Fibroblast of peridontal ligament (primary cell): ENCODE data around the gene FNDC3A.

Experiments used
- DNase-seq: peaks from one replicate; pipeline ENCODE4 v3.0.0-alpha.2; 2010; ENCODE audit errors: extremely low read depth

The FNDC3A gene

GRCh38 chr13:49253310-49253709 is 277.6 kb downstream of the FNDC3A start:
- DNase-seq: no peak

DNA sequence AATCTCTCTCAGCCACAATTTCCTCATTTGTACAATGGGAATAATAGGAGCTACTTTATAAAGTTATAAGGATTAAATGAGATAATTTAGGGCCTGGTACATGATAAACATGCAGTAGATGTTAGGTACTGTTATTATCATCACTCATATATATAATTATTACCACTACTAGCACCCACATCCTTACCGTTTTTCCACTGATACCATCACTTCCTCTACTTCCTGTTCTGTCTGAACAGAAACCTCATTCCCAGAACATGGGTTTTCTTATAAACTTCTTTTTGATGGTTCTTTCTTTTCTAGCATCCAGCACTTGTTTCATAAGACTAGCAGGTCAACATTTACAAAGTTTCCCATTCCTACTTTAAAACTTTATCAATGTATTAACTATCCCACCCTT is 278.3 kb downstream of the FNDC3A start:
- DNase-seq: no peak

- peak; percentile 98 for DNase-seq
These were observed 281.1 kb downstream of the FNDC3A start for GRCh38 chr13:49256841-49257240.

DNA sequence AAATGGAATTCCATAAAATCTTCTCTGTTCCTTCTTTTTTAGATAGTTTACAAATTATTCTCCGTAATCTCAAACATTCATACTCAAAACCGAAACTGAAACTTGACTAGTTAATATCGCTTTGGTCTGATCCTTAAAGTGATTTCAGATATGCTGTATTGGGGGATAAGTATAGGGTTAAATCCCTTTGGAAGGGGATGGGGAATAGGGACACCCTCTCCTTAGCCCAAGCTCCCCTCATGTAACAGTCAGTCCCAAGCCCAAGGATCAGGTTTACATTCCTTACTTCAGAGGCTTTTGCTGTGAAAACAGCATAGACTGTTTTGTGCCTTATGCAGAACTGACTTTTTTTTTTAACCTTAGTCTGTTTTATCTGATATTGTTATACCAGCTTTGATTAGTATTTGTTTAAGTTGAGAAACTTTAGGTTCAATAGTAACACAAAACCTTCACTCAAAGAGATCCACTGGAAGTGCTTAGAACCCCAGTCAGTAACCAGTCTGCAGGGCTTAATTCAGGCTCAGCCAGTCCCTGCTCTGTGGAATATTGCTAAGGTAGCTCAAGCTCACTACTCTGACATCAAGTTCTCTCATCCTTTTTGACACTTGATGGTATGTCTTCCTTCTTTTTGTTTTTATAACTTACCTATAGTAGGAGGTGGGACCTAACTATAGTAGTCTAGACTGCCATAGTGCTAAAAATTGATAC is 282.5 kb downstream of the FNDC3A start:
- peak; percentile 27 for DNase-seq
